ENCODE data around the gene PPP6R3.
A peak's percentile ranks its signal among the peaks of the same experiment; 100 is the strongest.

Gene PPP6R3

DNA sequence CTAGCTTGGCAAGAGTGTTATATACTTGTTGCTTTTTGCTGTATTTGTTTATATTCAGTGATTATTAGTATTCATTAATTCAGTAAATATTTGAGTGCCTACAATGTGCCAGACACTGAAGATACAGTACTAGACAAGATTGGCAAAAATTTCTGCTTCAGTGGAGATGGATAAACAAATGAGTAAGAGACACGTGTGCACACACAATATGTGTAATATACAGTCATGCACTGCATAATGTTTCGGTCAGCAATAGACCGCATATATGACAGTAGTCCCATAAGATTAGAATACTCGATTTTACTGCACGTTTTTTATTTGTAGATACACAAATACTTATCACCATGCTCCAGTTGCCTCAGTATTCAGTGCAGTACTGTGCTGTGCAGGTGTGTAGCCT, 118.9 kb downstream of the PPP6R3 start:
- peak in 1 of 2 donors; percentile 53 for DNase-seq (ENCODE audit: low read depth in 2 of 2)
- TF ChIP-seq, protein P1, sequence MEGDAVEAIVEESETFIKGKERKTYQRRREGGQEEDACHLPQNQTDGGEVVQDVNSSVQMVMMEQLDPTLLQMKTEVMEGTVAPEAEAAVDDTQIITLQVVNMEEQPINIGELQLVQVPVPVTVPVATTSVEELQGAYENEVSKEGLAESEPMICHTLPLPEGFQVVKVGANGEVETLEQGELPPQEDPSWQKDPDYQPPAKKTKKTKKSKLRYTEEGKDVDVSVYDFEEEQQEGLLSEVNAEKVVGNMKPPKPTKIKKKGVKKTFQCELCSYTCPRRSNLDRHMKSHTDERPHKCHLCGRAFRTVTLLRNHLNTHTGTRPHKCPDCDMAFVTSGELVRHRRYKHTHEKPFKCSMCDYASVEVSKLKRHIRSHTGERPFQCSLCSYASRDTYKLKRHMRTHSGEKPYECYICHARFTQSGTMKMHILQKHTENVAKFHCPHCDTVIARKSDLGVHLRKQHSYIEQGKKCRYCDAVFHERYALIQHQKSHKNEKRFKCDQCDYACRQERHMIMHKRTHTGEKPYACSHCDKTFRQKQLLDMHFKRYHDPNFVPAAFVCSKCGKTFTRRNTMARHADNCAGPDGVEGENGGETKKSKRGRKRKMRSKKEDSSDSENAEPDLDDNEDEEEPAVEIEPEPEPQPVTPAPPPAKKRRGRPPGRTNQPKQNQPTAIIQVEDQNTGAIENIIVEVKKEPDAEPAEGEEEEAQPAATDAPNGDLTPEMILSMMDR (IDR thresholded peaks at IDR 0.05; ENCODE audit: low read depth, low read length): no peak
- no peak overlapping the region for H3K4me3 ChIP-seq (replicated peaks in 1 of 2; ENCODE audit: low read depth in 2 of 2, low read length in 2 of 2)

DNA sequence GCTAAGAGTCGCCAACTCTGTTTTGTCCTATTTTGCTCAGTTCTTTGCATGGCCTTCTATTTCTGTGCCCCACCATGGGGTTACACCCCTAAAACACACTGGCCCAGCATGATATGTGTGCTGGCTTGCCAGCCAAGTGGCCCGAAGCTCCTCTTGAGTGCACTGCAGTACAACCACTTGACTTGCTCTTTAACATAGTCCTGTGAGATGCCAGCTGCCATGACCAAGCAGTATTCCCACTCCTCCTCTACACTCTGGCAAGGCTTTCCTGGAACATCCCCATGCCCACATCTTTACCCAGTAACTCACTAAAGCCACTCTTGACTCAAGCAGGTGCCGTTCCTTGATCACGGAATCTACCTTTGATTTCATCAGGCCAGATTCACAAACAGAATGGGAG, 120.9 kb downstream of the PPP6R3 start:
- no peak overlapping the region for H3K4me3 ChIP-seq (replicated peaks in 1 of 2; ENCODE audit: low read depth in 2 of 2, low read length in 2 of 2)
- TF ChIP-seq, protein P1 (IDR thresholded peaks at IDR 0.05; ENCODE audit: low read depth, low read length): no peak
- peak in 1 of 2 donors; percentile 4 for DNase-seq (ENCODE audit: low read depth in 2 of 2)

DNA sequence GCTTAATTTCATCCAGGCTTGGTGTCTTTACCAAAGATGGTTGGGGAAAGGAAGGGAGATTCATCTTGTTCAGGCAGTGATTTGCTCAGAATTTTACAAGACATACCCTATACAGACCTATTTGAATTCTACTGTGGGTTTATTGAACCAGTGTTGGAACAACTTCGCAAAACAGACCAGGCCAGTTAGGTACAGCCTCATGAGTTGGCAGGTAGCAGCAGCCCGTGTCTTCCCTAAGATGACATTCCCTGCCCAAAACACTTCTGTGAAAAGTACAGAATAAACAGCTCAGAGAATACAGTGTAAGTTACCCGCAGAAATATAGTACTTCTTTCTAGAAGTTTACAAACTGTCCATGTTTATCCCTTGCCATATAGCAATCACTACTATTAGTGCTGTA, 121.3 kb downstream of the PPP6R3 start:
- no peak overlapping the region for H3K4me3 ChIP-seq (replicated peaks in 1 of 2; ENCODE audit: low read depth in 2 of 2, low read length in 2 of 2)
- no peak for DNase-seq (ENCODE audit: low read depth in 2 of 2)
- TF ChIP-seq, protein P1 (IDR thresholded peaks at IDR 0.05; ENCODE audit: low read depth, low read length): no peak

DNA sequence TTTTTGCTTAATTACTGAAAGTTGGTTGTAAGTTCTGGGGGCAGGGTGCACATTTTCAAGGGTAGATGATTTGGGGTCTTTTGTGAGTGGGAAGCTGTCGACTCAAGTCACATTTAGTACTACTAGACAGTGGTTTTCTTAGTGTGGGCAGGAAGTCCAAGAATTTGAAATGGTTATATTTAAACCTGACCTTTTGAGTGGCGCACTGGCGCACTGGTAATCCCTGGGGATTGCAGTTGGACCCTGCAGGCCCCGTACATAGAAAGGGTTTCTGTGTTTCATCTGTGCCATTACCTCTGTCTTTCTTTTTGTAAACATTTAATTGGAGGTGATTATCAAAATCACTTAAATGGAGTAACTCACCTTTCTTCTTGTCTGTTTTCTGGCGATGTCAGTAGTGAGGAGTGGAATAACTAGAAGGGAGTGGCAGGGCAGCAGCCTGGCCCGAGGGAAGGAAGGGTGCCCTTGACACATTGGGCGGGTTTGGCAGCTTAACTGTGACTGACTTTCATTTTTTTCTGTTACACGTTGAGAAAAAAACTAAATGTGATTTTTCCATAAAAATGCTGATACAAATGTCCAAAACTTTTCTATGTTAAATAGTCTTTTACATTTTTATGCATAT, 122.0 kb downstream of the PPP6R3 start:
- TF ChIP-seq, protein P1 (IDR thresholded peaks at IDR 0.05; ENCODE audit: low read depth, low read length): no peak
- H3K4me3 ChIP-seq (replicated peaks in 1 of 2; ENCODE audit: low read depth in 2 of 2, low read length in 2 of 2): no peak overlapping the region
- no peak for DNase-seq (ENCODE audit: low read depth in 2 of 2)

DNA sequence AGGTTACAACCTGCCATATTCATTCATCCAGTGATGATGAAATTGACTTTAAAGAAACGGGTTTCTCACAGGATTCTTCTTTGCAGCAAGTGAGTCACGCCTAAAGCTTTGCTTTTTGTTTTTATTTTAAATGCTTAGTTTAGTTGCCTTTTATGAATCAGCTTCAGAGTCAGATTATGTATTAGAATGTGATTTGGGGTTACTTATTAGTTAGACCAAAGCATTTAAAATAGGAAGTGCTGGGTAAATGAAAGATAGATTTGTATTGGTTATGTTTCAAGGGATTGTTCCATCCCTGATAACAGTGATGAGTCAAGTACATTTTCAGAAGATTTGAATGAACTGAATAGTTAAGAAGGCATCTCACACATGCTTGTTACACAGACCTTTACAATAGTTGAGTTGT, 122.5 kb downstream of the PPP6R3 start:
- no peak overlapping the region for H3K4me3 ChIP-seq (replicated peaks in 1 of 2; ENCODE audit: low read depth in 2 of 2, low read length in 2 of 2)
- peak; percentile 33 to 82 for DNase-seq (ENCODE audit: low read depth in 2 of 2)

DNA sequence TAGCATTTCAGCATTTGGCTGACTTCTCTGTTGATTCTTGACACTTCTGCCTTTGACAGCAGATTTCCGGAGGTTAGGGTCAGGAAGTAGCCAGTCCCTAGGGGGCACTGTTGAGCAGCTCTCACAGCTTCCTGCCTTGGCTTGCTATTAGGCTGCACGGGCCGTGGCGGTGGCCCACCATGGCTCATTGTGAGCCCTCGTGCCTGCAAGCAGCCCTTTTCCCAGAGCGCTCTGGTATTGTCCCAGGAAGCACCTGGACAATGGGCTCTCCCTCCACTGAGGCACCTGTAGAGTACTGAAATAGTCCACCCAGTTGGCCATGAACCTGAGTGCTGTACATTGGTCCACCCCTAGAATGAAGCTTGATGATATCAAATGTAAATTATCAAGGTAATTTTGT, 123.5 kb downstream of the PPP6R3 start:
- H3K4me3 ChIP-seq (replicated peaks in 1 of 2; ENCODE audit: low read depth in 2 of 2, low read length in 2 of 2): no peak overlapping the region
- DNase-seq (ENCODE audit: low read depth in 2 of 2): peak; percentile 13 to 46
- TF ChIP-seq, protein P1 (IDR thresholded peaks at IDR 0.05; ENCODE audit: low read depth, low read length): peak; percentile 75

More for the DNA sequence above, 122.5 kb downstream of the PPP6R3 start:
- TF ChIP-seq, protein P1 (IDR thresholded peaks at IDR 0.05; ENCODE audit: low read depth, low read length): no peak
